GM18517 (cell line): ENCODE measurements around the gene EIF2D.

Experiments used
- ATAC-seq: cut with Tn5 transposase; IDR thresholded peaks from one replicate; pipeline ENCODE4 v1.9.1; 2021; ENCODE audit warnings: mild to moderate bottlenecking, moderate library complexity; ENCODE audit not compliant: unreplicated experiment

EIF2D gene

GRCh38 chr1:206551986-206552326, 60.3 kb downstream of the EIF2D start:
- no peak for ATAC-seq

GRCh38 chr1:206551296-206551985, 60.8 kb downstream of the EIF2D start:
- no peak for ATAC-seq

- no peak for ATAC-seq
Observed at GRCh38 chr1:206550446-206550845, 61.8 kb downstream of the EIF2D start.

GRCh38 chr1:206547104-206547503, 65.2 kb downstream of the EIF2D start:
- no peak for ATAC-seq

- ATAC-seq, result no peak
Observed at GRCh38 chr1:206545351-206545750, 66.9 kb downstream of the EIF2D start.

GRCh38 chr1:206544562-206545257, 67.6 kb downstream of the EIF2D start:
- ATAC-seq, result no peak
